MM.1S (cell line): ENCODE data around the gene TTC7B.

Source experiments
- DNase-seq: peaks from one replicate; pipeline ENCODE4 v3.0.0-alpha.2; 2015
- H2AFZ ChIP-seq: fragments of 300-600 bp; sonication (generic); 2 replicates; pipeline ENCODE4 v1.6.0; 2016; ENCODE audit warnings: antibody characterized with exemption, low read length
- H3F3A ChIP-seq: fragments of 300-600 bp; sonication (generic); 2 replicates; pipeline ENCODE4 v1.6.1; 2016; ENCODE audit warnings: mild to moderate bottlenecking, antibody characterized with exemption, low read length, moderate library complexity, mixed read lengths; ENCODE audit not compliant: insufficient read depth
- H3K27ac ChIP-seq: fragments of 300-600 bp; sonication (generic); 2 replicates; pipeline ENCODE4 v1.5.1; 2016; ENCODE audit warnings: mild to moderate bottlenecking, low read length
- H3K27me3 ChIP-seq: fragments of 300-600 bp; sonication (generic); replicated peaks from 2 replicates; pipeline ENCODE4 v1.6.0; 2016; ENCODE audit warnings: low read length; ENCODE audit not compliant: insufficient read depth
- H3K36me3 ChIP-seq: fragments of 300-600 bp; sonication (generic); replicated peaks from 2 replicates; pipeline ENCODE4 v1.6.1; 2016; ENCODE audit warnings: mild to moderate bottlenecking, low read length, mixed read lengths; ENCODE audit not compliant: insufficient read depth
- H3K4me1 ChIP-seq: fragments of 300-600 bp; sonication (generic); 2 replicates; pipeline ENCODE4 v1.6.1; 2016; ENCODE audit warnings: low read length, mixed read lengths
- H3K4me2 ChIP-seq: fragments of 300-600 bp; sonication (generic); 2 replicates; pipeline ENCODE4 v1.6.0; 2016; ENCODE audit warnings: low read depth, low read length
- H3K4me3 ChIP-seq: fragments of 300-600 bp; sonication (generic); 2 replicates; pipeline ENCODE4 v1.5.1; 2016; ENCODE audit warnings: low read length, mixed read lengths
- H3K79me2 ChIP-seq: fragments of 300-600 bp; sonication (generic); 2 replicates; pipeline ENCODE4 v1.6.1; 2016; ENCODE audit warnings: mixed run types, low read length, mixed read lengths
- H3K9ac ChIP-seq: fragments of 300-600 bp; sonication (generic); 2 replicates; pipeline ENCODE4 v1.6.1; 2016; ENCODE audit warnings: low read length, mixed read lengths
- H3K9me2 ChIP-seq: fragments of 300-600 bp; sonication (generic); replicated peaks from 2 replicates; pipeline ENCODE4 v1.6.1; 2016; ENCODE audit warnings: mild to moderate bottlenecking, low read length, mixed read lengths; ENCODE audit not compliant: insufficient read depth
- H3K9me3 ChIP-seq: fragments of 300-600 bp; sonication (generic); replicated peaks from 2 replicates; pipeline ENCODE4 v1.6.1; 2016; ENCODE audit warnings: mild to moderate bottlenecking, low read length, mixed read lengths; ENCODE audit not compliant: insufficient read depth
- H4K20me1 ChIP-seq: fragments of 300-600 bp; sonication (generic); 2 replicates; pipeline ENCODE4 v1.6.1; 2016; ENCODE audit warnings: mild to moderate bottlenecking, low read length, moderate library complexity, mixed read lengths; ENCODE audit not compliant: insufficient read depth
- CTCF ChIP-seq: fragments of 300-600 bp; sonication (generic); IDR thresholded peaks from 2 replicates; pipeline ENCODE4 v1.5.1; 2016; ENCODE audit warnings: antibody characterized with exemption, low read length, mixed read lengths
- EZH2 ChIP-seq: fragments of 300-600 bp; sonication (generic); optimal IDR thresholded peaks from 2 replicates; pipeline ENCODE3; 2017; ENCODE audit warnings: low read depth, mild to moderate bottlenecking, antibody characterized with exemption, low read length, mixed read lengths
- EZH2phosphoT487 ChIP-seq: fragments of 300-600 bp; sonication (generic); IDR thresholded peaks from 2 replicates; pipeline ENCODE4 v1.6.1; 2018; ENCODE audit warnings: antibody characterized with exemption, low read length

Gene TTC7B

GRCh38 chr14:90532826-90533525 is 283.3 kb downstream of the TTC7B start:
- H4K20me1 ChIP-seq, result no peaks in the 10 kb centered on the region
- H3K4me2 ChIP-seq, result no peak overlapping the region
- no peak overlapping the region for H2AFZ ChIP-seq
- TF ChIP-seq CTCF, result no peak
- no peak for TF ChIP-seq EZH2
- no peak for TF ChIP-seq EZH2phosphoT487
- H3K36me3 ChIP-seq, result no peaks in the 10 kb centered on the region
- H3F3A ChIP-seq, result no peaks in the 10 kb centered on the region
- no peak for DNase-seq
- no peaks in the 10 kb centered on the region for H3K79me2 ChIP-seq
- H3K9ac ChIP-seq, result no peak overlapping the region
- H3K4me1 ChIP-seq, result no peaks in the 10 kb centered on the region
- H3K4me3 ChIP-seq, result no peak overlapping the region
- H3K27ac ChIP-seq, result no peak overlapping the region
- no peaks in the 10 kb centered on the region for H3K27me3 ChIP-seq
- no peaks in the 10 kb centered on the region for H3K9me3 ChIP-seq
- no peaks in the 10 kb centered on the region for H3K9me2 ChIP-seq

- no peaks in the 10 kb centered on the region for H3K9me3 ChIP-seq
- no peaks in the 10 kb centered on the region for H3K4me1 ChIP-seq
- no peaks in the 10 kb centered on the region for H3K36me3 ChIP-seq
- H3K27ac ChIP-seq, result no peak overlapping the region
- H3K79me2 ChIP-seq, result no peaks in the 10 kb centered on the region
- no peak overlapping the region for H3K4me3 ChIP-seq
- no peaks in the 10 kb centered on the region for H3F3A ChIP-seq
- no peak overlapping the region for H3K4me2 ChIP-seq
- no peaks in the 10 kb centered on the region for H3K9me2 ChIP-seq
- DNase-seq, result no peak
- no peaks in the 10 kb centered on the region for H4K20me1 ChIP-seq
- TF ChIP-seq CTCF, result no peak
- no peak for TF ChIP-seq EZH2phosphoT487
- no peak for TF ChIP-seq EZH2
- H3K9ac ChIP-seq, result no peak overlapping the region
- H2AFZ ChIP-seq, result no peak overlapping the region
- H3K27me3 ChIP-seq, result no peaks in the 10 kb centered on the region
Measured at GRCh38 chr14:90531497-90531896, 284.7 kb downstream of the TTC7B start.

GRCh38 chr14:90530523-90530922 is 285.7 kb downstream of the TTC7B start:
- no peaks in the 10 kb centered on the region for H3F3A ChIP-seq
- no peaks in the 10 kb centered on the region for H3K9me2 ChIP-seq
- H3K27me3 ChIP-seq, result no peaks in the 10 kb centered on the region
- no peak for DNase-seq
- no peaks in the 10 kb centered on the region for H3K4me1 ChIP-seq
- H2AFZ ChIP-seq, result no peak overlapping the region
- TF ChIP-seq CTCF (no peak), EZH2 (no peak), EZH2phosphoT487 (no peak)
- no peak overlapping the region for H3K4me3 ChIP-seq
- H3K79me2 ChIP-seq, result no peaks in the 10 kb centered on the region
- H3K36me3 ChIP-seq, result no peaks in the 10 kb centered on the region
- H3K9ac ChIP-seq, result no peak overlapping the region
- H3K27ac ChIP-seq, result no peak overlapping the region
- H3K9me3 ChIP-seq, result no peaks in the 10 kb centered on the region
- H4K20me1 ChIP-seq, result no peaks in the 10 kb centered on the region
- H3K4me2 ChIP-seq, result no peak overlapping the region
